IPS-15b (cell line): Measurements from ENCODE around the gene CCDC197.

Source experiments
- H3K27me3 ChIP-seq: one replicate; pipeline ENCODE4 v1.6.1; 2013; ENCODE audit warnings: low read length; ENCODE audit not compliant: control insufficient read depth, insufficient read depth
- H3K36me3 ChIP-seq: one replicate; pipeline ENCODE4 v1.6.1; 2013; ENCODE audit warnings: low read length; ENCODE audit not compliant: control insufficient read depth, insufficient read depth
- H3K4me1 ChIP-seq: one replicate; pipeline ENCODE4 v1.6.1; 2013; ENCODE audit warnings: mild to moderate bottlenecking, low read length; ENCODE audit not compliant: control insufficient read depth, insufficient read depth
- H3K4me3 ChIP-seq: one replicate; pipeline ENCODE4 v1.5.1; 2013; ENCODE audit warnings: low read depth, low read length
- H3K9ac ChIP-seq: one replicate; pipeline ENCODE4 v1.6.1; 2013; ENCODE audit warnings: low read depth, mild to moderate bottlenecking, low read length
- H3K9me3 ChIP-seq: one replicate; pipeline ENCODE4 v1.6.1; 2013; ENCODE audit warnings: mild to moderate bottlenecking, low read length; ENCODE audit not compliant: control insufficient read depth, insufficient read depth

The CCDC197 gene

GRCh38 chr14:94010625-94011024 lies 13.5 kb downstream of the CCDC197 start:
- Histone ChIP-seq H3K4me1 (no peaks in the 10 kb centered on the region), H3K36me3 (no peaks in the 10 kb centered on the region), H3K9me3 (no peaks in the 10 kb centered on the region), H3K27me3 (no peaks in the 10 kb centered on the region), H3K4me3 (no peak overlapping the region), H3K9ac (no peak overlapping the region)

GRCh38 chr14:94011795-94012194 lies 14.7 kb downstream of the CCDC197 start:
- H3K4me3 ChIP-seq = no peak overlapping the region
- H3K36me3 ChIP-seq = no peaks in the 10 kb centered on the region
- H3K27me3 ChIP-seq = no peaks in the 10 kb centered on the region
- no peaks in the 10 kb centered on the region for H3K4me1 ChIP-seq
- no peak overlapping the region for H3K9ac ChIP-seq
- no peaks in the 10 kb centered on the region for H3K9me3 ChIP-seq

DNA sequence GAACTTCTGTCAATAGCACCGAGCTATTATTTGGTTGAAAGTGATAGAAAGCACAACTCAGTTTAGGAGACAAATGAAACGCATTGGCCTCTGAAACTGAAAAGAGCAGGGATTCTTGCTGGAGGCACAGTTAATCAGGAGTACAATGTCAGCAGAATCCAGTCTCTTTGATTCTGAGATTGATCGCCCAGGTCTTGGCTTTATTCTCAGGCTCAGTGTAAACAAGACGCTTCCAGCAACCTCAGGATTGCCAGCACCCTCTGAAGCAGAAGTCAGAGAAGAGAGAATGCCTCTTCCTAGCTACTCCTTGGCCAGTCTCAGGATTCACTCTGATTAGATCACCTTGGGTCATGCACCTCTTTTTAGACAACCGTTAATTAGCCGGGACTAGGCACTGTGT lies 17.3 kb downstream of the CCDC197 start:
- no peak overlapping the region for H3K9ac ChIP-seq
- H3K36me3 ChIP-seq = no peaks in the 10 kb centered on the region
- H3K4me1 ChIP-seq = no peaks in the 10 kb centered on the region
- no peaks in the 10 kb centered on the region for H3K9me3 ChIP-seq
- no peaks in the 10 kb centered on the region for H3K27me3 ChIP-seq
- no peak overlapping the region for H3K4me3 ChIP-seq

GRCh38 chr14:94015223-94015622 lies 18.1 kb downstream of the CCDC197 start:
- H3K4me3 ChIP-seq = no peak overlapping the region
- no peak overlapping the region for H3K9ac ChIP-seq
- no peaks in the 10 kb centered on the region for H3K36me3 ChIP-seq
- H3K4me1 ChIP-seq = no peaks in the 10 kb centered on the region
- no peaks in the 10 kb centered on the region for H3K27me3 ChIP-seq
- H3K9me3 ChIP-seq = no peaks in the 10 kb centered on the region

GRCh38 chr14:94016446-94016976 lies 19.4 kb downstream of the CCDC197 start:
- no peaks in the 10 kb centered on the region for H3K9me3 ChIP-seq
- no peaks in the 10 kb centered on the region for H3K36me3 ChIP-seq
- no peak overlapping the region for H3K9ac ChIP-seq
- H3K27me3 ChIP-seq = no peaks in the 10 kb centered on the region
- no peak overlapping the region for H3K4me3 ChIP-seq
- H3K4me1 ChIP-seq = no peaks in the 10 kb centered on the region

- H3K36me3 ChIP-seq = no peaks in the 10 kb centered on the region
- H3K27me3 ChIP-seq = no peaks in the 10 kb centered on the region
- peaks cover 2% of the 10 kb centered on the region for H3K4me1 ChIP-seq
- no peaks in the 10 kb centered on the region for H3K9me3 ChIP-seq
- H3K9ac ChIP-seq = no peak overlapping the region
- no peak overlapping the region for H3K4me3 ChIP-seq
These were observed 21.2 kb downstream of the CCDC197 start for GRCh38 chr14:94018308-94018707.

GRCh38 chr14:94019329-94019728 lies 22.2 kb downstream of the CCDC197 start:
- Histone ChIP-seq H3K4me1 (peaks cover 2% of the 10 kb centered on the region), H3K9ac (no peak overlapping the region), H3K27me3 (no peaks in the 10 kb centered on the region), H3K36me3 (no peaks in the 10 kb centered on the region), H3K9me3 (no peaks in the 10 kb centered on the region), H3K4me3 (no peak overlapping the region)

- H3K27me3 ChIP-seq = no peaks in the 10 kb centered on the region
- H3K4me1 ChIP-seq = peaks cover 2% of the 10 kb centered on the region
- no peak overlapping the region for H3K4me3 ChIP-seq
- H3K9me3 ChIP-seq = no peaks in the 10 kb centered on the region
- no peak overlapping the region for H3K9ac ChIP-seq
- no peaks in the 10 kb centered on the region for H3K36me3 ChIP-seq
These were observed 23.2 kb downstream of the CCDC197 start for GRCh38 chr14:94020267-94020666.

DNA sequence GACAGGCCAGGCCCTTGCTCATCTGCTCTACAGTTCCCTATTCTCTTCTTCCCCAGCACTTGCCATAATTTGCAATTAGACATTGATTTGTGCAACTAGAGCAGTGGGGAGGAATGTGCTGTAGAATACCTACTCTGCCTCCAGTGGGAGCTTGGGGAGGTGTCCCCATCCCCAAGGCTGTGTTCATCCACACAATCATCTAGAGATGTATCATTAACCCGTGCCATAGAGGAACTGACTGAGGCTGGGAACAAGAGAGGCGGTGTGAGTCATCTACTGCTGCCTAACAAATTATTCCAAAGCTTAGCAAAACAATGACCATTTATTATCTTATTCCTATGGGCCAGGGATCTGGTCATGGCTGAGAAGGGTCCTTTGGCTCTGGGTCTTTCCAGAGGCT lies 23.9 kb downstream of the CCDC197 start:
- Histone ChIP-seq H3K4me1 (peaks cover 4% of the 10 kb centered on the region), H3K9me3 (no peaks in the 10 kb centered on the region), H3K36me3 (no peaks in the 10 kb centered on the region), H3K9ac (no peak overlapping the region), H3K4me3 (no peak overlapping the region), H3K27me3 (no peaks in the 10 kb centered on the region)

GRCh38 chr14:94021416-94022157 lies 24.5 kb downstream of the CCDC197 start:
- no peaks in the 10 kb centered on the region for H3K36me3 ChIP-seq
- no peak overlapping the region for H3K9ac ChIP-seq
- H3K9me3 ChIP-seq = no peaks in the 10 kb centered on the region
- H3K4me3 ChIP-seq = no peak overlapping the region
- H3K4me1 ChIP-seq = peaks cover 4% of the 10 kb centered on the region
- H3K27me3 ChIP-seq = no peaks in the 10 kb centered on the region

DNA sequence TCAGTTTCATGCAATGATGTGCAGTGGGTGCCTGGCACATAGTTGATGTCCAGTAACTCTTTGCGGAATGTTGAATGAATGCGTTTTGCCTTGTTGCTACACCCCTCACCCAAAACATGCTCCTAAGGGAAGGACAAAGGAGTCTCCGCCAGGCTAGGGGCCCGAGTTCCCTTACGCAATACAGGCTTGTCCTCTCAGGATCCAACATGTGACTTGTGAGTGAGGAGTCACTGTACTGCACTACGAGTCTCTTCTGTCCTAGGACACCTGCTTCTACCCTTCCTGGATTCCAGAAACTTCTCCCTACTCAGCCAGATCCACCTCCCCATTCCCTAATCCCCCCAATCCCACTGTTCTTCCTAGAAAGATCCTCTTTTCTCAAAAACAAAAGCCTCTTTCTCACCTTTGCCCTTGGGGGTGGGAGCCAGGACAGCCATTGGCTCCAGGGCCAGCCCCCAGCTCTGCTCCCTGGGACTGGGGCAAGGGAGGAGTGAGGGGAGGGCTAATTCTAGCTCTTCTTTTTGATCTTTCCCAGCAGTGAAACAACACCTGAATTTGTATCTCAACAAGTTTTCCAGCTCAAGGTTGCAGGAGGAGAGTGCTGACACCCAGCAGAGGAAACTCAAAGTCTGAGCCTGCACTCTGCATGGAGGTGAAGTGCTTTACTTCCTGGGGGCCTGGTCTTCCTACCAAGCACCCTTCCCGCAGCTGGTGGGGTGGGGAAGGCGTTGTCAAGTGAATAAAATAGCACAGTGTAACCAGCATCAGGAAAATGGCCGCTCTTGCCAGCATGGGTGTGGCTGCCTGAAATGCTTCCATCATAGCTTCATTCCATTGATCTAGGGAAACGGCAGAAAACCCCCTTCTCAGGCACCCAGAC lies 25.7 kb downstream of the CCDC197 start:
- no peak overlapping the region for H3K4me3 ChIP-seq
- no peak overlapping the region for H3K9ac ChIP-seq
- no peaks in the 10 kb centered on the region for H3K36me3 ChIP-seq
- H3K9me3 ChIP-seq = no peaks in the 10 kb centered on the region
- peaks cover 4% of the 10 kb centered on the region for H3K4me1 ChIP-seq
- peaks cover 3% of the 10 kb centered on the region for H3K27me3 ChIP-seq

DNA sequence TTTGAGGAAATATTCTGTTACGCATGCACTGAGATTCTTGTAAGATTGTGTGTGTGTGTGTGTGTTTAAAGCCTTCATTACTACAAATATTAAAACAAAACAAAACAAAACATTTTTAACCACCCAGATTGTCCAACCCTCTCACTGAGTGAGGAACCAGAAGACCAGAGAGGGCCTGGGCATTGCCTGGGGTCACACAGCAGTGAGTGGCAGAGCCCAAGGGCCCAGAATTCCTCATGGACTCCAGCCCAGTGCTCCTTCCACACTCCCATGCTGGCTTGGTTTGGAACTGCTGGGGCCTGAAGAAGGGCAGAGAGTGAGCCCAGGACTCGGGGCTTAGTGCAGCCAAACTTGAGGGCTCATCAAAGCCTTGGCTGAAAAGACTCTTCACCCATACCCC lies 27.4 kb downstream of the CCDC197 start:
- H3K27me3 ChIP-seq = peaks cover 3% of the 10 kb centered on the region
- H3K4me1 ChIP-seq = peaks cover 4% of the 10 kb centered on the region
- H3K4me3 ChIP-seq = no peak overlapping the region
- H3K9me3 ChIP-seq = no peaks in the 10 kb centered on the region
- H3K9ac ChIP-seq = no peak overlapping the region
- H3K36me3 ChIP-seq = no peaks in the 10 kb centered on the region
